Left ventricle myocardium inferior (tissue), 1 donor: Measurements from ENCODE around the gene DOK3. TPM values are rescaled to one million over a fixed set of nuclear protein-coding genes. Genes with fewer than 3 reads are reported as not detected.

Experiments used
- DNase-seq: peaks from one replicate; pipeline ENCODE4 v3.0.0-alpha.2; 2020
- H3K27ac ChIP-seq: fragments of 200-600 bp; replicated peaks from 2 replicates; pipeline ENCODE4 v1.8.0; 2021
- H3K27me3 ChIP-seq: fragments of 200-600 bp; 2 replicates; pipeline ENCODE4 v1.8.0; 2021; ENCODE audit warnings: low read depth
- H3K36me3 ChIP-seq: fragments of 200-600 bp; 2 replicates; pipeline ENCODE4 v1.8.0; 2021
- H3K4me1 ChIP-seq: fragments of 200-600 bp; 2 replicates; pipeline ENCODE4 v1.8.0; 2021
- H3K4me3 ChIP-seq: fragments of 200-600 bp; 2 replicates; pipeline ENCODE4 v1.8.0; 2021; ENCODE audit warnings: mild to moderate bottlenecking, moderate library complexity
- H3K9me3 ChIP-seq: fragments of 200-600 bp; replicated peaks from 2 replicates; pipeline ENCODE4 v1.8.0; 2021
- CTCF ChIP-seq: fragments of 200-600 bp; IDR thresholded peaks from 2 replicates; pipeline ENCODE4 v1.8.0; 2021; ENCODE audit warnings: antibody characterized with exemption, mild to moderate bottlenecking, borderline replicate concordance
- intact Hi-C: fragments of 100-400 bp; cut with micrococcal nuclease; formaldehyde crosslinking; loops from one replicate; pipeline ENCODE4 v1.11.0; 2022
- total RNA-seq: library from RNA; stranded (reverse); fragmentation: NEBNext Ultra II Directional; extraction: Animal tissue kit (Norgen Biotek cat#: 25700); gene quantifications from one replicate; pipeline ENCODE4 v1.2.1, GENCODE V29; 2021
- donor health status: DM: no; HTN: yes; CAD: no; lungs with severe emphysema.

Gene DOK3
- total RNA-seq, 1 donor from 2014 or later, result 3.3 TPM

- Histone ChIP-seq H3K27ac (peak overlapping the region; percentile 31), H3K4me3 (no peak overlapping the region), H3K9me3 (no peaks in the 10 kb centered on the region), H3K4me1 (peaks cover 85% of the 10 kb centered on the region), H3K36me3 (peaks cover 17% of the 10 kb centered on the region), H3K27me3 (no peaks in the 10 kb centered on the region)
- intact Hi-C loops, result no loop called here
- no peak for DNase-seq
- TF ChIP-seq CTCF, result no peak
Measured at GRCh38 chr5:177547736-177548135, 38.1 kb upstream of the DOK3 start.

- no peak overlapping the region for H3K4me3 ChIP-seq
- H3K4me1 ChIP-seq, result peaks cover 83% of the 10 kb centered on the region
- TF ChIP-seq CTCF, result no peak
- H3K27ac ChIP-seq, result peak overlapping the region; percentile 80
- no peaks in the 10 kb centered on the region for H3K27me3 ChIP-seq
- no peak for DNase-seq
- intact Hi-C loops, result no loop called here
- H3K36me3 ChIP-seq, result peaks cover 12% of the 10 kb centered on the region
- H3K9me3 ChIP-seq, result no peaks in the 10 kb centered on the region
Measured at GRCh38 chr5:177546258-177546741, 36.7 kb upstream of the DOK3 start.

GRCh38 chr5:177545487-177546257 lies 36.0 kb upstream of the DOK3 start:
- DNase-seq, result peak; percentile 56
- Histone ChIP-seq H3K4me1 (peaks cover 81% of the 10 kb centered on the region), H3K27ac (peak overlapping the region; percentile 80), H3K9me3 (no peaks in the 10 kb centered on the region), H3K36me3 (peaks cover 6% of the 10 kb centered on the region), H3K27me3 (no peaks in the 10 kb centered on the region), H3K4me3 (no peak overlapping the region)
- intact Hi-C loops, result no loop called here
- no peak for TF ChIP-seq CTCF

- H3K36me3 ChIP-seq, result peaks cover 12% of the 10 kb centered on the region
- DNase-seq, result no peak
- TF ChIP-seq CTCF, result no peak
- peaks cover 84% of the 10 kb centered on the region for H3K4me1 ChIP-seq
- H3K4me3 ChIP-seq, result no peak overlapping the region
- no peaks in the 10 kb centered on the region for H3K27me3 ChIP-seq
- no peaks in the 10 kb centered on the region for H3K9me3 ChIP-seq
- H3K27ac ChIP-seq, result peak overlapping the region; percentile 80
- intact Hi-C loops, result no loop called here
Measured at GRCh38 chr5:177542816-177543465, 33.3 kb upstream of the DOK3 start.

- Histone ChIP-seq H3K36me3 (peaks cover 27% of the 10 kb centered on the region), H3K27me3 (no peaks in the 10 kb centered on the region), H3K27ac (no peak overlapping the region), H3K9me3 (no peaks in the 10 kb centered on the region), H3K4me3 (no peak overlapping the region), H3K4me1 (peaks cover 84% of the 10 kb centered on the region)
- no peak for DNase-seq
- no peak for TF ChIP-seq CTCF
- intact Hi-C loops, result no loop called here
Measured at GRCh38 chr5:177540438-177540837, 30.8 kb upstream of the DOK3 start.
